Keratinocyte (primary cell): Measurements from ENCODE around the gene PHACTR1.

Experiments used
- CTCF ChIP-seq, 3 experiments: IDR thresholded peaks in 1 of 3; conservative IDR thresholded peaks in 1 of 3; optimal IDR thresholded peaks in 1 of 3; 2 replicates in 2 of 3; 3 replicates in 1 of 3; pipeline versions ENCODE3 to v1.5.1; 2011; ENCODE audit warnings: low read length in 3 of 3, mild to moderate bottlenecking in 3 of 3, moderate library complexity in 2 of 3, control low read depth in 1 of 3, inconsistent platforms in 1 of 3; ENCODE audit not compliant: insufficient read depth in 2 of 3; ENCODE audit errors: extremely low read depth in 1 of 3
- EZH2 ChIP-seq: IDR thresholded peaks from one replicate; pipeline ENCODE4 v1.6.1; 2012; ENCODE audit warnings: inconsistent platforms, mild to moderate bottlenecking, low read length, moderate library complexity

GRCh38 chr6:13024616-13025015 is 308.0 kb downstream of the PHACTR1 start:
- TF ChIP-seq CTCF (optimal IDR thresholded peaks at IDR 0.05 in 1 of 3, IDR thresholded peaks at IDR 0.05 in 1 of 3, conservative IDR thresholded peaks at IDR 0.05 in 1 of 3; ENCODE audit: extremely low read depth in 1 of 3, insufficient read depth in 2 of 3, low read length in 3 of 3) (no peak), EZH2 (no peak)
